ENCODE measurements around the gene NRIP1. TPM values are rescaled to one million over a fixed set of nuclear protein-coding genes. Genes with fewer than 3 reads are reported as not detected.

NRIP1 gene
- total RNA-seq, 4 donors from 2014 or later = 21.5 to 30.7 (median 28.2) TPM

DNA sequence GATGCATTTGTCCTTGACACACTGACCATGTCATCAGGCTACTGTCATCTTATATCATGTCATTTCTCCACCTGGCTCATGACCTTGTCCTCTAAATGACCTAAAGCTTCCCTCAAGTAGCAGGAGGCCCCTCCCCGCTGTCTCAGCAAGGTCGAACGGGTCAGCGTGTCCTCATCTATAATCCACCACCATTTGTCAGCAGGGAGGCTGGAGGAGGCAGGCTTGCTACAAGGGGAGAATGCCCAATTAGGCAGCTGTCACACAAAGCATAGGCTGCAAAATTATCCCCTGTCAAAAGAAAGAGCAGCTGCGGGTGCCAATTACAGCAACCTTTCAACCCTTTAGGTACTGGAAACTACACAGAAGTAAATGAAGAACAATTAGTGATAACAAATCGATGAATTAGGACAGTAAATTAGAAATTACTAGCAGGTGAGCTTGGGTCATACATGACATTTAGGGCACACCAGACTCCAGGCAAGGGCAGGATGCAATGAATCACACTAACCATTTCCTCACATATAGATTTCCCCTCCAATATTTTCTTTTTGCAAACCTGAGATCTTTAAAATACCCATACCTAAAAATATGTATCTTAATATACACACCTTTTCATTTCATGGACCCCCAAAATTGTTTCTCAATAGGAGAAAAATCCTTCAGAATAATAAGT lies 61.2 kb downstream of the NRIP1 start:
- no peak overlapping the region for H3K4me3 ChIP-seq
- no peaks in the 10 kb centered on the region for H3K9me3 ChIP-seq
- no peak overlapping the region for H3K27ac ChIP-seq
- TF ChIP-seq, protein P1, sequence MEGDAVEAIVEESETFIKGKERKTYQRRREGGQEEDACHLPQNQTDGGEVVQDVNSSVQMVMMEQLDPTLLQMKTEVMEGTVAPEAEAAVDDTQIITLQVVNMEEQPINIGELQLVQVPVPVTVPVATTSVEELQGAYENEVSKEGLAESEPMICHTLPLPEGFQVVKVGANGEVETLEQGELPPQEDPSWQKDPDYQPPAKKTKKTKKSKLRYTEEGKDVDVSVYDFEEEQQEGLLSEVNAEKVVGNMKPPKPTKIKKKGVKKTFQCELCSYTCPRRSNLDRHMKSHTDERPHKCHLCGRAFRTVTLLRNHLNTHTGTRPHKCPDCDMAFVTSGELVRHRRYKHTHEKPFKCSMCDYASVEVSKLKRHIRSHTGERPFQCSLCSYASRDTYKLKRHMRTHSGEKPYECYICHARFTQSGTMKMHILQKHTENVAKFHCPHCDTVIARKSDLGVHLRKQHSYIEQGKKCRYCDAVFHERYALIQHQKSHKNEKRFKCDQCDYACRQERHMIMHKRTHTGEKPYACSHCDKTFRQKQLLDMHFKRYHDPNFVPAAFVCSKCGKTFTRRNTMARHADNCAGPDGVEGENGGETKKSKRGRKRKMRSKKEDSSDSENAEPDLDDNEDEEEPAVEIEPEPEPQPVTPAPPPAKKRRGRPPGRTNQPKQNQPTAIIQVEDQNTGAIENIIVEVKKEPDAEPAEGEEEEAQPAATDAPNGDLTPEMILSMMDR (IDR thresholded peaks at IDR 0.05) = no peak
- TF ChIP-seq POLR2A (IDR thresholded peaks at IDR 0.05) (no peak), POLR2AphosphoS5 (IDR thresholded peaks at IDR 0.05) (no peak), EP300 (IDR thresholded peaks at IDR 0.05) (no peak)
- no peak for ATAC-seq
- no peaks in the 10 kb centered on the region for H3K36me3 ChIP-seq
- H3K4me1 ChIP-seq = peaks cover 7 to 61% (median 14%) of the 10 kb centered on the region in 3 donors
- 67 to 81% methylated on average over 2 to 3 of the region's 6 CpGs for WGBS, 2 donors (ENCODE audit: low coverage in 1 of 2)
- H3K27me3 ChIP-seq = no peaks in the 10 kb centered on the region

DNA sequence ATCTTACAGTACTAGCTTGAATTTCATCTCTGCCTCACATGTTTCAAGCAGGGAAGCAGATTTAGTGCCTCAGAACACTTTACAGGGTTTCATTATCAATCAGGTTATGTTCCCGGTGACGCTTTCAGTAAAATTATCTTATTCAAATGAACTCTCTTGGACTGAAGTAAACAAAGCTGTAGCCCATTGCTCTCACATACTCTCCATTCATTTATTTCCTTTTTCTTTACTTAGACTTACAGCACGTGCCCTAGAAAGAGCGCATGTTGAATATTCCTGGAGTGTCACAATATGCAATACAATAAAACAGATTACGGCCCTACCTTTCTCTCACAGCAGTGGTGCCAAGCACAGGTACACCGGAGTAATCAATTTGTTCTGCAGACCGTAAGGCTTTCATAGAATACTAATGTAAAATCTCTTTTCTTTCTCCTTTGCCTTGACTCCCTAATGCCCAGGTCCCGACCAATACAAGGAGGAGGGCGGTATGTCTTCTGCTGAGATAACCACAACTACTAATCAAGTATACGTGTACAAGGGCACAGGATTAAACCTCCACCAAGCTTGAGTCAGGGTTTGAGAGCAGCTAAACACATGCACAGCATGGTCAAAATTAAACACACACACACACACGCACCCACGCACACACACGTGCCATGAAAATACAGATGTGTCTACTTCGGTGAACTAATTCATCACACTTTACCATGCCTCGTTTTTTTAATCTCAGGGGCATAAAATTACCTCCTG lies 62.8 kb downstream of the NRIP1 start:
- ATAC-seq = no peak
- Histone ChIP-seq H3K4me3 (no peak overlapping the region), H3K36me3 (no peaks in the 10 kb centered on the region), H3K27me3 (no peaks in the 10 kb centered on the region), H3K4me1 (peaks cover 7 to 59% (median 14%) of the 10 kb centered on the region in 3 donors), H3K27ac (no peak overlapping the region), H3K9me3 (no peaks in the 10 kb centered on the region)
- TF ChIP-seq POLR2AphosphoS5 (IDR thresholded peaks at IDR 0.05) = no peak
- TF ChIP-seq, protein P1 (IDR thresholded peaks at IDR 0.05) = no peak
- no peak for TF ChIP-seq EP300 (IDR thresholded peaks at IDR 0.05)
- TF ChIP-seq POLR2A (IDR thresholded peaks at IDR 0.05) = no peak
- 77 to 81% methylated on average over 9 to 11 of the region's 15 CpGs for WGBS, 2 donors (ENCODE audit: low coverage in 1 of 2)

DNA sequence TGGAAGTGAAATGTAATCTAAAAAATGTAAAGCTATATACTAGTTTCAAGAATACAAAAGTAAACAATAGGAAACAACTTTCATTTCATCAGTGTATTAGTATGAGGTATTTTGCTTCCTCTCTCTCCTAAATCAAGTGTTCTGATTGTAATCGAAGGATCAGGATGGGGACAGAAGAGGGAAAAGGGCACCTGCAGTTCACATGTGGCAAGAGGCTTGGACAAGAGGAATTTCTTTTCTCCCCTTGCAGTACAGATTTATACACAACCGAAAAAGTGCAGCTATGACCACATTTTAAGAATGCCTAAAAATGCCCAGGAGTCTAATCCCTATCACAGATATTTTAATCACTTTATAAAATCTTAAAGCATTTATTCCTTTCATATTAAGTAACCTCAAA lies 63.7 kb downstream of the NRIP1 start:
- H3K4me3 ChIP-seq = no peak overlapping the region
- H3K4me1 ChIP-seq = peaks cover 7 to 52% (median 14%) of the 10 kb centered on the region in 3 donors
- H3K27me3 ChIP-seq = no peaks in the 10 kb centered on the region
- ATAC-seq = no peak
- H3K27ac ChIP-seq = no peak overlapping the region
- 37 to 52% methylated on average over 2 of the region's 2 CpGs for WGBS, 2 donors (ENCODE audit: low coverage in 1 of 2)
- TF ChIP-seq, protein P1 (IDR thresholded peaks at IDR 0.05) = no peak
- TF ChIP-seq POLR2AphosphoS5 (IDR thresholded peaks at IDR 0.05) (no peak), EP300 (IDR thresholded peaks at IDR 0.05) (no peak)
- no peaks in the 10 kb centered on the region for H3K36me3 ChIP-seq
- no peaks in the 10 kb centered on the region for H3K9me3 ChIP-seq

DNA sequence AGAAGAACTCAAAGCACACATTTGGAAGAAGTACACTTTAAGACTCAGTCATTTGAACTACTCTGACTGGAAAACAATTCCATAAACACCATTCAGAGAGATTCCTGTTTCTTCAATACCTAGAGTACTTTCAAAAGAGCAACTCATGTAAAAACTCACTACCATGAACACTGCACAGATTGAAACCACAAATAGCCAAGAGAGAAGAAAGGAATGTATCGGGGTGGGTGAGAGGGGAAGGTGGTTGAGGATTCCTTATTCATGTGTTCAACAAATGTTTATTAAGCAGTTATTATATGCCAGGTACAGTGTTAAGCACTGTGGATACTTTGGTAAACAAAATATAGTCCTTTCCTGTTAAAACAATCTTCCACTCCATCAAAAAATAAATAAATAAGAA lies 64.7 kb downstream of the NRIP1 start:
- TF ChIP-seq POLR2A (IDR thresholded peaks at IDR 0.05) = no peak
- no peak for TF ChIP-seq EP300 (IDR thresholded peaks at IDR 0.05)
- TF ChIP-seq, protein P1 (IDR thresholded peaks at IDR 0.05) = no peak
- no peak for TF ChIP-seq POLR2AphosphoS5 (IDR thresholded peaks at IDR 0.05)

More for the DNA sequence above, 64.7 kb downstream of the NRIP1 start:
- no peaks in the 10 kb centered on the region for H3K27me3 ChIP-seq
- no peak overlapping the region for H3K27ac ChIP-seq
- 90 to 93% methylated on average over 1 of the region's 1 CpG for WGBS, 2 donors (ENCODE audit: low coverage in 1 of 2)
- no peaks in the 10 kb centered on the region for H3K36me3 ChIP-seq
- ATAC-seq = no peak
- no peak overlapping the region for H3K4me3 ChIP-seq
- H3K9me3 ChIP-seq = no peaks in the 10 kb centered on the region
- H3K4me1 ChIP-seq = peaks cover 3 to 52% (median 8%) of the 10 kb centered on the region in 3 donors

Data from gastroesophageal sphincter (tissue), 4 donors.